WTC11 (cell line): ENCODE results near the gene POMGNT1. TPM values are rescaled to one million over a fixed set of nuclear protein-coding genes. Genes with fewer than 3 reads are reported as not detected.

Source experiments
- ATAC-seq: fragments of 200-7000 bp; cut with Tn5 transposase; 2 replicates; pipeline ENCODE4 v1.10.0; 2021; ENCODE audit warnings: mild to moderate bottlenecking, moderate library complexity
- CTCF ChIA-PET: fragments of 300-600 bp; sonication (Branson Sonifier 250); formaldehyde crosslinking; loops from one replicate; lab custom pipeline; 2021; ENCODE audit warnings: antibody characterized with exemption; lab: Charles Lee
- POLR2A ChIA-PET: fragments of 350-600 bp; sonication (Branson Sonifier 250); formaldehyde crosslinking; loops from one replicate; lab custom pipeline; 2021; ENCODE audit warnings: antibody characterized with exemption; lab: Charles Lee
- DNase-seq: peaks from one replicate; pipeline ENCODE4 v3.0.0; 2021; ENCODE audit warnings: low spot score
- H3K27ac Mint-ChIP-seq: 2 replicates; pipeline ENCODE4 v1.8.0; 2021; ENCODE audit warnings: mixed read lengths
- H3K27me3 Mint-ChIP-seq: 2 replicates; pipeline ENCODE4 v1.8.0; 2021; ENCODE audit warnings: low read depth, mild to moderate bottlenecking, moderate library complexity, mixed read lengths
- H3K36me3 Mint-ChIP-seq: 2 replicates; pipeline ENCODE4 v1.8.0; 2021; ENCODE audit warnings: mixed read lengths
- H3K4me1 Mint-ChIP-seq: 2 replicates; pipeline ENCODE4 v1.8.0; 2022; ENCODE audit warnings: mixed read lengths
- H3K4me3 Mint-ChIP-seq: 2 replicates; pipeline ENCODE4 v1.8.0; 2021; ENCODE audit warnings: mild to moderate bottlenecking, moderate library complexity, mixed read lengths
- H3K9me3 Mint-ChIP-seq: 2 replicates; pipeline ENCODE4 v1.8.0; 2021; ENCODE audit warnings: mixed read lengths
- AR ChIP-seq: fragments of 250-450 bp; sonication (Bioruptor Pico); IDR thresholded peaks from 2 replicates; pipeline ENCODE4 v1.9.0; 2021; ENCODE audit warnings: mild to moderate bottlenecking
- ATF1 ChIP-seq: sonication (generic); formaldehyde crosslinking; IDR thresholded peaks from 2 replicates; pipeline ENCODE4 v1.8.1; 2023; ENCODE audit warnings: mild to moderate bottlenecking, moderate library complexity, missing genetic modification reagents
- ATF3 ChIP-seq: sonication (generic); formaldehyde crosslinking; conservative IDR thresholded peaks from 2 replicates; pipeline ENCODE4 v1.8.1; 2022; ENCODE audit warnings: mild to moderate bottlenecking, missing genetic modification reagents
- E2F1 ChIP-seq: sonication (generic); formaldehyde crosslinking; IDR thresholded peaks from 2 replicates; pipeline ENCODE4 v1.8.0; 2022; ENCODE audit warnings: mild to moderate bottlenecking, missing genetic modification reagents
- ERG ChIP-seq: fragments of 250-450 bp; sonication (Bioruptor Pico); IDR thresholded peaks from 2 replicates; pipeline ENCODE4 v1.8.0; 2021; ENCODE audit warnings: mild to moderate bottlenecking
- FOXP1 ChIP-seq: sonication (generic); formaldehyde crosslinking; IDR thresholded peaks from 2 replicates; pipeline ENCODE4 v1.8.0; 2022; ENCODE audit warnings: missing genetic modification reagents, mild to moderate bottlenecking, moderate library complexity, borderline replicate concordance
- HMGA2 ChIP-seq: fragments of 250-450 bp; sonication (Bioruptor Pico); IDR thresholded peaks from 2 replicates; pipeline ENCODE4 v1.4.0; 2021; ENCODE audit warnings: mild to moderate bottlenecking, moderate library complexity
- IRF2 ChIP-seq: sonication (generic); formaldehyde crosslinking; IDR thresholded peaks from 2 replicates; pipeline ENCODE4 v1.8.0; 2022; ENCODE audit warnings: low read depth, missing genetic modification reagents, borderline replicate concordance
- KAT7 ChIP-seq: sonication (generic); formaldehyde crosslinking; IDR thresholded peaks from 2 replicates; pipeline ENCODE4 v1.8.1; 2023; ENCODE audit warnings: missing genetic modification reagents, mild to moderate bottlenecking, borderline replicate concordance
- NFATC4 ChIP-seq: fragments of 250-450 bp; sonication (Bioruptor Pico); IDR thresholded peaks from 2 replicates; pipeline ENCODE4 v1.9.0; 2021; ENCODE audit warnings: mild to moderate bottlenecking
- NFE2L1 ChIP-seq: sonication (generic); formaldehyde crosslinking; IDR thresholded peaks from 2 replicates; pipeline ENCODE4 v1.8.1; 2023; ENCODE audit warnings: missing genetic modification reagents
- NFYB ChIP-seq: sonication (generic); formaldehyde crosslinking; conservative IDR thresholded peaks from 2 replicates; pipeline ENCODE4 v1.8.0; 2022; ENCODE audit warnings: low read depth, missing genetic modification reagents
- NR1H2 ChIP-seq: sonication (generic); formaldehyde crosslinking; IDR thresholded peaks from 2 replicates; pipeline ENCODE4 v1.9.0; 2021; ENCODE audit warnings: mild to moderate bottlenecking, moderate library complexity, missing genetic modification reagents
- ZNF219 ChIP-seq: sonication (generic); formaldehyde crosslinking; IDR thresholded peaks from 2 replicates; pipeline ENCODE4 v1.8.0; 2023; ENCODE audit warnings: missing genetic modification reagents, mild to moderate bottlenecking, borderline replicate concordance
- ZNF396 ChIP-seq: fragments of 250-450 bp; sonication (Bioruptor Pico); IDR thresholded peaks from 2 replicates; pipeline ENCODE4 v1.8.0; 2021; ENCODE audit warnings: mild to moderate bottlenecking, moderate library complexity, borderline replicate concordance
- total RNA-seq: library from RNA; stranded (reverse); gene quantifications from 3 replicates; pipeline ENCODE4 v1.2.3, GENCODE V29; 2021
- TF ChIP-seq, protein P1 (sequence below): sonication (generic); formaldehyde crosslinking; IDR thresholded peaks from 2 replicates; pipeline ENCODE4 v1.8.1; 2023; ENCODE audit warnings: mild to moderate bottlenecking, missing genetic modification reagents
- TF ChIP-seq, protein P2 (sequence below): sonication (generic); formaldehyde crosslinking; conservative IDR thresholded peaks from 2 replicates; pipeline ENCODE4 v1.8.1; 2023; ENCODE audit warnings: mild to moderate bottlenecking, low read depth, missing genetic modification reagents, moderate library complexity
- TF ChIP-seq, protein P3 (sequence below): sonication (generic); formaldehyde crosslinking; IDR thresholded peaks from 2 replicates; pipeline ENCODE4 v1.8.1; 2023; ENCODE audit warnings: mild to moderate bottlenecking, moderate library complexity, missing genetic modification reagents
- TF ChIP-seq, protein P4 (sequence below): fragments of 250-450 bp; sonication (Bioruptor Pico); conservative IDR thresholded peaks from 2 replicates; pipeline ENCODE4 v1.9.0; 2021; ENCODE audit warnings: mild to moderate bottlenecking

The POMGNT1 gene
- total RNA-seq, 1 experiment from 2014 or later = 42.5 TPM

GRCh38 chr1:46187106-46187869 is 10.9 kb downstream of the POMGNT1 start (continued):
- TF ChIP-seq, protein P1, sequence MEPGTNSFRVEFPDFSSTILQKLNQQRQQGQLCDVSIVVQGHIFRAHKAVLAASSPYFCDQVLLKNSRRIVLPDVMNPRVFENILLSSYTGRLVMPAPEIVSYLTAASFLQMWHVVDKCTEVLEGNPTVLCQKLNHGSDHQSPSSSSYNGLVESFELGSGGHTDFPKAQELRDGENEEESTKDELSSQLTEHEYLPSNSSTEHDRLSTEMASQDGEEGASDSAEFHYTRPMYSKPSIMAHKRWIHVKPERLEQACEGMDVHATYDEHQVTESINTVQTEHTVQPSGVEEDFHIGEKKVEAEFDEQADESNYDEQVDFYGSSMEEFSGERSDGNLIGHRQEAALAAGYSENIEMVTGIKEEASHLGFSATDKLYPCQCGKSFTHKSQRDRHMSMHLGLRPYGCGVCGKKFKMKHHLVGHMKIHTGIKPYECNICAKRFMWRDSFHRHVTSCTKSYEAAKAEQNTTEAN = no peak
- TF ChIP-seq, protein P2, sequence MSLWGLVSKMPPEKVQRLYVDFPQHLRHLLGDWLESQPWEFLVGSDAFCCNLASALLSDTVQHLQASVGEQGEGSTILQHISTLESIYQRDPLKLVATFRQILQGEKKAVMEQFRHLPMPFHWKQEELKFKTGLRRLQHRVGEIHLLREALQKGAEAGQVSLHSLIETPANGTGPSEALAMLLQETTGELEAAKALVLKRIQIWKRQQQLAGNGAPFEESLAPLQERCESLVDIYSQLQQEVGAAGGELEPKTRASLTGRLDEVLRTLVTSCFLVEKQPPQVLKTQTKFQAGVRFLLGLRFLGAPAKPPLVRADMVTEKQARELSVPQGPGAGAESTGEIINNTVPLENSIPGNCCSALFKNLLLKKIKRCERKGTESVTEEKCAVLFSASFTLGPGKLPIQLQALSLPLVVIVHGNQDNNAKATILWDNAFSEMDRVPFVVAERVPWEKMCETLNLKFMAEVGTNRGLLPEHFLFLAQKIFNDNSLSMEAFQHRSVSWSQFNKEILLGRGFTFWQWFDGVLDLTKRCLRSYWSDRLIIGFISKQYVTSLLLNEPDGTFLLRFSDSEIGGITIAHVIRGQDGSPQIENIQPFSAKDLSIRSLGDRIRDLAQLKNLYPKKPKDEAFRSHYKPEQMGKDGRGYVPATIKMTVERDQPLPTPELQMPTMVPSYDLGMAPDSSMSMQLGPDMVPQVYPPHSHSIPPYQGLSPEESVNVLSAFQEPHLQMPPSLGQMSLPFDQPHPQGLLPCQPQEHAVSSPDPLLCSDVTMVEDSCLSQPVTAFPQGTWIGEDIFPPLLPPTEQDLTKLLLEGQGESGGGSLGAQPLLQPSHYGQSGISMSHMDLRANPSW (CRISPR knock-in tag) = no peak
- no peak for TF ChIP-seq FOXP1 (CRISPR knock-in tag)
- TF ChIP-seq ATF3 = no peak

DNA sequence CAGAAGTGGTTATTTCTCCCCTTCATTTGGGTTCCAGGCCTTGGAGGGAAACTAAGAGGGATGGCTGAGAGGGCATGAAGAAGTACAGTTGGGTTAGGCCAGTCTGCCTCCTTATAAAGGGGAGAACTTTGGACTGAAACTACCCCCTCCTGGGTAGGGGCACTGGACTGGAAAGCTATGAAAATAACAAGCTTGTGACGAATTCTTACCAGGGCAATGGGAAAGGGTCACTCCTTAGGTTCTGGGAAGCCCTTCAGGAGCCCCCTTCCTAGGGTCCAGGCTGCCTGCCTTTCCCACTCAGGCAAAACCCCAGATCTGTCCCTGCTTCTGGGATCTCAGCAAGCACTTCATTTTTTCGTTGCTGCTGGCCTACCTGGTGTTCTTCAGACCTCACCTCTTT is 12.2 kb downstream of the POMGNT1 start:
- CTCF ChIA-PET = no interaction called here
- ATAC-seq = no peak
- peaks cover 8% of the 10 kb centered on the region for H3K27me3 Mint-ChIP-seq
- peaks cover 6% of the 10 kb centered on the region for H3K36me3 Mint-ChIP-seq
- DNase-seq = no peak
- H3K9me3 Mint-ChIP-seq = no peaks in the 10 kb centered on the region
- POLR2A ChIA-PET = no interaction called here
- no peak overlapping the region for H3K27ac Mint-ChIP-seq
- TF ChIP-seq HMGA2 (CRISPR knock-in tag) = no peak
- TF ChIP-seq, protein P3, sequence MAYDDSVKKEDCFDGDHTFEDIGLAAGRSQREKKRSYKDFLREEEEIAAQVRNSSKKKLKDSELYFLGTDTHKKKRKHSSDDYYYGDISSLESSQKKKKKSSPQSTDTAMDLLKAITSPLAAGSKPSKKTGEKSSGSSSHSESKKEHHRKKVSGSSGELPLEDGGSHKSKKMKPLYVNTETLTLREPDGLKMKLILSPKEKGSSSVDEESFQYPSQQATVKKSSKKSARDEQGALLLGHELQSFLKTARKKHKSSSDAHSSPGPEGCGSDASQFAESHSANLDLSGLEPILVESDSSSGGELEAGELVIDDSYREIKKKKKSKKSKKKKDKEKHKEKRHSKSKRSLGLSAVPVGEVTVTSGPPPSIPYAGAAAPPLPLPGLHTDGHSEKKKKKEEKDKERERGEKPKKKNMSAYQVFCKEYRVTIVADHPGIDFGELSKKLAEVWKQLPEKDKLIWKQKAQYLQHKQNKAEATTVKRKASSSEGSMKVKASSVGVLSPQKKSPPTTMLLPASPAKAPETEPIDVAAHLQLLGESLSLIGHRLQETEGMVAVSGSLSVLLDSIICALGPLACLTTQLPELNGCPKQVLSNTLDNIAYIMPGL (CRISPR knock-in tag) = no peak
- no peak for TF ChIP-seq NFYB
- TF ChIP-seq KAT7 (CRISPR knock-in tag) = no peak
- no peak for TF ChIP-seq ZNF396
- TF ChIP-seq, protein P4, sequence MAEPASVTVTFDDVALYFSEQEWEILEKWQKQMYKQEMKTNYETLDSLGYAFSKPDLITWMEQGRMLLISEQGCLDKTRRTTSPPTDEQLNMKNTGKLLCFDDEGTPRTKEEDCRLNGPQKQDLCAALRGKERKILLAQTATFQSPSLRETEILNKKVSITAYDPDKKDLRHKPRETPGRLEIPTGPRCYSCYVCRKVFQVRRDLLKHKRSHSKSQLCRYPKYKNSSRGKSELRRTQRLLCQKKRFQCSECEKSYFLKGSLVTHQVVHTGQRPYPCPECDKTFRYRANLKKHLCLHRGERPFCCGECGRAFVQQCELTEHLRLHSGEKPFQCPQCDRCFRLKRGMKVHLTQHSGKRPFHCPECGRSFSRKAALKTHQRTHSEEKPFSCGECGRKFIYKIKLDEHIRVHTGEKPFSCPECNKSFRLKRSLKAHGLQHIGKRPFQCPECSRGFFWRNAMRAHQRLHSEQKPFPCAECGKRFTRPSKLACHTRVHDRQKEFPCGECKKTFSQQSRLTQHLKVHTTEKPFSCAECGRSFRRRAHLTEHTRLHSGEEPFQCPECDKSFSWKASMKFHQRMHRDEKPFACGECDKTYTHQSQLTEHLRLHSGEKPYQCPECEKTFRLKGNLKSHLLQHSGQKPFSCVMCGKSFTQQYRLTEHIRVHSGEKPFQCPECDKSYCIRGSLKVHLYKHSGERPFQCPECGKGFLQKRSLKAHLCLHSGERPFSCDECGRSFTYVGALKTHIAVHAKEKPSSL (CRISPR knock-in tag) = no peak
- no peak for TF ChIP-seq NR1H2 (CRISPR knock-in tag)
- TF ChIP-seq ERG (CRISPR knock-in tag) = no peak
- no peak for TF ChIP-seq IRF2 (CRISPR knock-in tag)
- no peak for TF ChIP-seq ATF1 (CRISPR knock-in tag)
- no peak for TF ChIP-seq FOXP1 (CRISPR knock-in tag)
- TF ChIP-seq NFATC4 (CRISPR knock-in tag) = no peak
- no peak for TF ChIP-seq ZNF219 (CRISPR knock-in tag)
- TF ChIP-seq E2F1 (CRISPR knock-in tag) = no peak
- TF ChIP-seq NFE2L1 (CRISPR knock-in tag) = no peak
- no peak for TF ChIP-seq AR (CRISPR knock-in tag)
- no peak overlapping the region for H3K4me3 Mint-ChIP-seq
- H3K4me1 Mint-ChIP-seq = 0 out of 2 replicates have a peak, but pooled peaks cover 6% of the 10 kb centered on the region
